ENCODE data around the gene FNIP2.

GRCh38 chr4:158857951-158858350, 89.1 kb downstream of the FNIP2 start:
- TF ChIP-seq GABPA (IDR thresholded peaks at IDR 0.05; ENCODE audit: low read depth) = no peak
- no peak for TF ChIP-seq FOXM1 (IDR thresholded peaks at IDR 0.05; ENCODE audit: low read depth)
- TF ChIP-seq, protein P1, sequence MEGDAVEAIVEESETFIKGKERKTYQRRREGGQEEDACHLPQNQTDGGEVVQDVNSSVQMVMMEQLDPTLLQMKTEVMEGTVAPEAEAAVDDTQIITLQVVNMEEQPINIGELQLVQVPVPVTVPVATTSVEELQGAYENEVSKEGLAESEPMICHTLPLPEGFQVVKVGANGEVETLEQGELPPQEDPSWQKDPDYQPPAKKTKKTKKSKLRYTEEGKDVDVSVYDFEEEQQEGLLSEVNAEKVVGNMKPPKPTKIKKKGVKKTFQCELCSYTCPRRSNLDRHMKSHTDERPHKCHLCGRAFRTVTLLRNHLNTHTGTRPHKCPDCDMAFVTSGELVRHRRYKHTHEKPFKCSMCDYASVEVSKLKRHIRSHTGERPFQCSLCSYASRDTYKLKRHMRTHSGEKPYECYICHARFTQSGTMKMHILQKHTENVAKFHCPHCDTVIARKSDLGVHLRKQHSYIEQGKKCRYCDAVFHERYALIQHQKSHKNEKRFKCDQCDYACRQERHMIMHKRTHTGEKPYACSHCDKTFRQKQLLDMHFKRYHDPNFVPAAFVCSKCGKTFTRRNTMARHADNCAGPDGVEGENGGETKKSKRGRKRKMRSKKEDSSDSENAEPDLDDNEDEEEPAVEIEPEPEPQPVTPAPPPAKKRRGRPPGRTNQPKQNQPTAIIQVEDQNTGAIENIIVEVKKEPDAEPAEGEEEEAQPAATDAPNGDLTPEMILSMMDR (IDR thresholded peaks at IDR 0.05) = no peak
- no peak for TF ChIP-seq MEF2A (IDR thresholded peaks at IDR 0.05; ENCODE audit: borderline replicate concordance, low read depth)
- no peak for TF ChIP-seq EZH2phosphoT487 (IDR thresholded peaks at IDR 0.05; ENCODE audit: borderline replicate concordance, low read depth)
- TF ChIP-seq SMC3 (IDR thresholded peaks at IDR 0.05; ENCODE audit: low read depth, low read length) = no peak

All from SK-N-SH (cell line).